HG03159 (cell line): ENCODE measurements around the gene CCNQ.
A peak's percentile ranks its signal among the peaks of the same experiment; 100 is the strongest.

Experiments used
- ATAC-seq: cut with Tn5 transposase; IDR thresholded peaks from one replicate; pipeline ENCODE4 v1.9.1; 2021; ENCODE audit warnings: mild to moderate bottlenecking, moderate library complexity; ENCODE audit not compliant: unreplicated experiment

Gene CCNQ

DNA sequence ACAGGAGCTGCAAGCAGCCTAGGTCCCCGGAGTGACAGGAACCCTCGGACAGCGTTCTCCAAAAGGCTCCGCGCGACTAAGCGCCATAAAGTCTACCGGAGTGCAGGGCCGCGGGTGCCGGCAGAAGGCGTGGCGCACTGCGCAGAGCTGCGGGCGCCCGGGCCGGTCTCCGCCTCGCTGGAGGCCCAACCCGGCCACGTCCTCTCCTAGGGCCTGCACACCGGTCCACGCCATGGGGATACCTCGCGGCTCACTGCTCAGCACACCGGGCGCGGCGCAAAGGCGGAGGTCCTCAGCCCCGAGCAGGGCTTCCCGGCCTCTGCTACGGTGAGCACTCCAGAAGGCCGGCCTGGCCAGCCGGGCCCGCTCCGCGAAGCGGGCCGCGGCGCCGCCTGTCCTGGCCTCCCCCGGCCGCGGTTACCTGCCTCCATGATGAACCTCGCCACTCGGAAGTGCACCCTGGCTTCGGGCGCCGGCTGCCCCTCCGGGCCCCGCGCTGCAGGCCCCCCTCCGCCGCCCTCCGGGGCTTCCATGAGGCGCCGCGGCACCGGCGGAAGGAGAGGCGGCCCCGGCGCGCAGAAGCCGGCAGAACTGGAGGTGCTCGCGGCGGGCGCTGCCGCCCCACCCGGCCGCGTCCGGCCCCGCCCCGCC lies at the start of gene CCNQ:
TSS of gene CCNQ (minus strand) at position 599 of the 651 bp plus-strand sequence. CDS start at position 533, 66 bp downstream.
- peak; percentile 42 for ATAC-seq

DNA sequence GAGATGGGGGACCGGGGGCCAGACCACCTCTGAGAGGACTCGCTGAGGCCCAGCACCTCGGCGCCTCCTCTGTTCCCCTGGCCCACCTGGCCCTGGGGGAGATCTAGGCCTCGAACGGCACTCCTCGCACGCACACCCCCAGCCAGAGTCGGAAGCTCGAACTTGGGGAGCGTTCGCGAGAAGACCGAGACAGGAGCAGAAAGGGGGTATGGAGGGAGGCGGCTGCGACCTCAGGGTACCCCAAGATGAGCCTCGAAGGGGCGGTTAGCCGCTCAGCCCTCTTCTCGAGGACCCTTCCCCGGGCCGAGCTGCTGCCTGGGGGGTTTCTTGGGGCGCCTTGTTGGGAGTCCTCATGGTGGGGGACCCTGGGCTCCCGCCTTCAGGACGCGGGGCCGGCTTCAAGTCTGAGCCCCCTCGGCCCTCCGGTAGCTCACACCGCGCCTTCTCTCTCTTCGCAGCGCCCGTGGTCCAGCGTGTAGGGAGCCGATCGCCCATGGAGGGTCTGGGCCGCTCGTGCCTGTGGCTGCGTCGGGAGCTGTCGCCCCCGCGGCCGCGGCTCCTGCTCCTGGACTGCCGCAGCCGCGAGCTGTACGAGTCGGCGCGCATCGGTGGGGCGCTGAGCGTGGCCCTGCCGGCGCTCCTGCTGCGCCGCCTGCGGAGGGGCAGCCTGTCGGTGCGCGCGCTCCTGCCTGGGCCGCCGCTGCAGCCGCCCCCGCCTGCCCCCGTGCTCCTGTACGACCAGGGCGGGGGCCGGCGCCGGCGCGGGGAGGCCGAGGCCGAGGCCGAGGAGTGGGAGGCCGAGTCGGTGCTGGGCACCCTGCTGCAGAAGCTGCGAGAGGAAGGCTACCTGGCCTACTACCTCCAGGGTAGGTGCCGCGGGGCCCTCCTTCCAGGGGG lies 48.8 kb upstream of the CCNQ start:
- ATAC-seq, result no peak

DNA sequence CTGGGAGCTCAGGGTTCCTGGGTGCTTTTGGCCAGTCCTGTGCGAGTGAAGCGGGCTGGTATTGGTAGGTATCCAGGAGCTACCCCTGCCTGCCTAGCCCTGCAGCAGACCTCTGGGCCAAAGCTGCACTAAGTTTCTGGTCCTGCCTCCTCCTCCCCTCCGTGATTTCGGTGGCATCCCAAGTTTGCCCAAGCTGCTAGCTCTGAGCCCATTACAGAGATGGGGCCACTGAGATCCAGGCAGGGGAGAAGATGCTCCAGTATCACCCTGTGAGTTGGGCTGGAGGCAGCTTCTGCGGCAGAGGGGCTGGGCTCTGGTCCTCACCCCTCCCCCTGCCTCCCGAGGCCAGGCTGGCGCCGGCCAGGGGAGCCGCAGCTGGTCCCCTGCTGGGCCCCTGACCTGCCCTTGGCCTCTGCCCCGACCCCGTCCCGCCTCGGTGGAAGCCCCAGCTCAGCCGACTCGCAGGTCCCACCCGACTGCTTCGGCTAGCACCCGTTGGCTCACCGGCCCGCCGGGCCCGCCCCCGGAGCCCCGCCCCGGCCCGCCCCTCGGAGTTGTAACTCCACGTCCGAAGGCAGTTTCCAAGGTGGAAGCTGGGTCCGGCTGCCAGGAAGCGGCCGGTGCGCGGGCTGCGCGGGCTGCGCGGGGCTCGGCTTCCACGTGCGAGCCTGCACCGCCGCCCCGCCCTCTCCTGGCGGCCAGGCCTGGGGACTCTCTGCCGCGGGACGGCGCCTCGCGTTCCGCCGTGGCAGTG lies 47.9 kb upstream of the CCNQ start, which contains the start of gene DUSP9:
TSS of gene DUSP9 (plus strand) at position 584 of the 754 bp plus-strand sequence. CDS start 751 bp downstream, outside the sequence.
- no peak for ATAC-seq

DNA sequence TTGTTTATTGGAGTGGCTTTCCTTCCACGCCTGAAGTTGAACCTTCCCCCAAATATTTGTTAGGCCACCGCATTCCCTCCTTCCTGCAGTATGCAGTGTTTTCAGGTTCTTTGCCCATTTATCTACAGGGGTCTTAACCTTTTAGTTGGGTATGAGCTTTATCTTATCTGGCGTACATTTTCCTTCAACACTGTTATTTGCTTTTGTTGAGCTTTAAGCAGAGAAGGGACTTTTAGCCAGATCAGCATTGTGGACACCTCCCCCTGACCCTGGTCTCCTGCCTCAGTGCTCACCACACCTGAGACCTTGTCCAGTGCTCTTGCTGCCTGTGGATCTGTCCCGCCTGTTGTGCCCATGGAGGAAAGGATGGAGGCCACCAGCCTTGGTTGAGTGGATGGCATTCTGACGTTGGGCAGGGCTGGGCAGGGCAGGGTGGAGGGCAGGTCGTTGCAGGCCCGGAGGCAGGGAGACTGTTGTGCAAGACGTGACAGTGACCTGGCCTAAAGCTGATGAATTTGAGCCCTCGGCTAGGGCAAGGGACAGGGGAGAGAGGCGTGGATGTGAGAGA lies 47.1 kb upstream of the CCNQ start:
- ATAC-seq, result no peak

DNA sequence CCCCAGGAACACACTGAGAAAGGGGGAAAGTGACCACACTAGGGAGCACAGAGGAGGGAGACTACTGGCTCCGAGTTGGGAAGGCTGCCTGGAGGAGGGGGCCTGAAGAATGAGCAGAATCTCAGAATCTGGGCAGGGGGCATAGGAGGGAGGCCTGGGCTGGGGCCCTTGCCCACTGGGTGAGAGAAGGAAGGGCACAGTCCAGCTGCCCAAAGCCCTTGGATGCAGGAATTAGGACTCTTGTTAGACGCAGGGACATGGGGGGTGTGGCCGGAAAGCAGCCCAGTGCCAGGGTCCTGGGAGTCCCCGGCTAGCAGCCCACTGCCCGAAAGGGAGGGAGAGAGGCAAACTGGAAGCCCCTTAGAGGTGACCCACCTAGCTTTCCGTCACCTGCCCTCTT lies 46.2 kb upstream of the CCNQ start:
- ATAC-seq, result no peak

DNA sequence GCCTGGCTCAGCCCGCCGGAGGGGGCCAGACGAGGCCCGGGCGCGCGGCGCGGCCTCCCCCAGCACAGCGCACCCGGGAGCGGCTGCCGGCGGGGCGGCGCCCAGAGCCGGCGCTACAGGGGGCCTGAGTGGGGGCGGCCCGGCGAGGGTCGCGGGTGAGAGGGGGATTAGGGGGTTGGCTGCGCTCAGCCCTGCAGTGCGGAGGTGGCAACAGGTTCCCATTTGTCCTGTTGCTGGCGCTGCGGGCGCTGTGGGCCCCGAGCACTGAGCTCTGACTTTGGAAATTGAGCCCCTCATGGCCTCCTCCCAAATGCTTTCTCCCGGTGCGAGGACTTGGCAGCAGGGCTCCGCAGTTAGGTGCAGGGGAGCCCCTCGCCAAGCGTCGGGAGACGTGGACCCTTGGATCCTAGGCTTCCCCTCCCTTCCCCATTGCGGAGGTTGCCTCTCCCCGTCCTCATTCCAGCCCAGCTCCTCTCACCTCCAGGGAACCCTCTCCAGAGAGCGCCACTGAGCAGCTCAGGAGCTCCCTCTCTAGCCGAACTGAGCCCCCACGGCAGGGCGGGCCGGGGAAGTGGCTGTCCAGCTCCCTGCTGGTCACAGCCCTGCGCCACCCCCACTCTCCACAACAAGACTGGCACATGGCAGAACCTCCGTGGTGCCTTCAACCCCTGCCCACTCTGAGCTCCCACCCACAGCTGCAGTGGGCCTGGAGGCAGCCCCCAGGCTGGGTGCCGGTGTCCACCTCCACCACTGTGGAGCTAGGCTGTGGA lies 45.6 kb upstream of the CCNQ start:
- ATAC-seq, result no peak

DNA sequence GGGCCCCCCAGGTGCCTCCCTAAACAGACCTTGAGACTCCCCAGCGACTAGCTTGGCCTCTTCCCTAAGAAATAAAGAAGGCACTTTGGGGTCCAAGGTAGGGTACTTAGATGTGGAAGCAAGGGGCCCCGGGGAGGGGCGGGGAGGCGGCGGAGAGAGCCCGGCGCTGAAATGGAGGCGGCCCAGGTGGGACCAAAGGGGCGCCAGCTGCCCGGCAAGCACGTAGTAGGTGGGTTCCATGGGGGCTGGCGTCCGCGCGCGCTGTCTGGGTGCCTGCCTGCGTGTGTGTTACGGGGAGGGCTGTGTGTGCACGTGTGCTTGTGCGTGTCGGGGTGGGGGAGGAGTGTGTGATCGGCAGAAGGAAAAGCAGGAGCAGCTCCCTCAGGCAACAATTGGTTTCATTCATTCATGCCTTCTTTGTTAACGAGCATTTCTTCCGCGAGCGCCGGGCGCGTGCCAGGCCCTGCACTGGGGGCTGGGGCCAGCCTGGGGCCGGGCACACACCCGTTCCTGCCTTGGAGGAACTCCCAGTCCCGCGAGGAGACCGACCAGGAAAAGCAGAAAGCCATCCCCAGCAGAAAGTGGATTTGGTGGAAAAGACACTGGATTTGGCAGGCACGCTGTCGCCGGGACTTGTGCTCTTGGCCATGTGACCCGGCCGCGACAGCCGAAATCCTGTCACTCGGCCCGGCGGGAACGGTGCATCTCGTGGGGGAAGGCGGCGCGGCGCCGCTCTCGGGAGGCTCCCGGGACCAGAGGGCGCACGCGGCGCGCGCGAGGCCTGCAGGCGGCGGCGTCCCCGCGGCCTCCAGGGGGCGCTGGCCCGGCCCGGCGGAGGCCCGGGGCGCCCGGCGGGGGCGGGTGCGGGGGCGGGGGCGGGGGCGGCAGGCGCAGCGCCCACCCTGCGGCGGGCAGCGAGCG lies 44.8 kb upstream of the CCNQ start:
- no peak for ATAC-seq

DNA sequence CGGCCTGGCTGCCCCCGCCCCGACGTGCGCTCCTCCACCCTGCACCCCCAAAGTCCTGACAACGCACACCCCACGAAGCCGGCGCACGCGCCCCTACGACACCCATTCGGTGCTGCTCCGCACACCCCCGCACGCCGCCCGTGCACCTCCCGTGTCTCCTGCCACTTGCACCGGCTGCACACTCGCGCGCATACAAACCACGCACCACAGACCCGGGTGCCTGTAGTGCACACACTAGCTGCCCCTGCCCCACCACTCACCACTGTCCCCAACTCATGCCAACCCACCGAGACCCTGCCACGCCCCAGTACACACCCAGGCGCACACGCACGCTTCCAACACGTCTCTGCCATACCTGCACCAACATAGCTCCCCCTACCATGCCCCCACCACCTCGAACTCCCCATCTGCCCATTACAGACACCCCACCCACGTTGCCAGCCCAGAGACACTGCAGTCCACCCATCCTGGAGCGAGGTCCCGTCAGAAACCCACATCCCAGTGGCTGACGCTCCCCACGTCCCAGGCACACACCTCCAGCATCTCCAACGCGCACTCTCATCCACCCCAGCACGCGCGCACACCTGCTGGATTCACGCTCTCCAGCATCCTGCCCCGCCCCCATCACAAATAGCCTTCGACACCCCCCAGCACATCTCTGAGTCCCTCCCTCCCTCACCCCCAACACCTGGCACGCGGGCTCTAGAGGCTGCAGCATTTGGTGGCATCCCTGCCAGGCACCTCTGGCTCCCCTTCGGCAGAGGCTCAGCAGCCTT lies 43.9 kb upstream of the CCNQ start:
- no peak for ATAC-seq

DNA sequence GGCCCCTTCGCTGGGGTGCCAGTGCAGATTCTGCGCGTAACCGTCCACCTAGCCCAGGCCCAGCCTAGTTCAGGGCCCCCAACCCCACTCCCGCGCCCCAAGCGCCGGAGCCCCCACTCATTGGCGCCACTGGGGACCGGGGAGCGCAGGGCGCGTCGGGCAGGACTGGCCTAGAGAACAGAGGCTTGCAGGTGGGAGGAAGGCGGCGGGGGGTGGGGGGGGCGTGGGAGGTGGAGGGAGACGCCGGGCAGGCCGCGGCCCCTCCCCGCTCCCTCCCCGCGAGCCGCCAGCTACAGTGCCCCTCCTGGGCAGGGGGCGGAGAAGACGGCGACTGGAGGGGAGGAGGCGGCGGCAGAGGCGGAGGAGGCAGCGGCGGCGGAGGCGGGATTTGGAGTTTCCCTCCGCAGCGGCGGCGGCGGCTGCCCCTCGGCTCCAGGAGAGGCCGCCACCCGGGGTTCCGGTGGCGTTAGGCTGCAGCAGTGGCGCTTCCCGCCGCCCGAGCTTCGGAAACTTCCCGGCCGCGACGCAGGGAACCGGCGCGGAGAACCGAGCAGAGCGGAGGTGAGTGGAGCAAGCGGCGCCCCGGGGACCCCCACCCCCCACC lies 43.2 kb upstream of the CCNQ start:
- no peak for ATAC-seq

DNA sequence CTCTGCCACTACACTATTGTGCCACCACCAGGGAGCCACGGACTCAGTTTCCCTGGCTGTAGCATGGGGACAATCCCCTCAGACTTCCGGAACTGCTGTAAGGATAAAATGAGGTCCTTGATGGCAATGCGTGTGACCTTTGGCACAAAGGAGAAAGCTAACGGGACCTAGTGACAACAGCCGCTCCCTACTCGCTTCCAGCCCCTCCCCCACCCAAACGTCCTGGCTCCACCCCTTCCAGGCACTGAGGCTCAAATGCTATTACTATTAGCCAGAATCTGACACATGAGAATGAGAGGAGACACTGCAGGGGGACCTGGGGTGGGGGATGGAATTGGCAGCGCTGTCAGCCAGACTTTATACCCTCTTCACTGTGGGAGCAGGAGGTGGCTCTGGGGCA lies 42.7 kb upstream of the CCNQ start:
- ATAC-seq, result no peak

DNA sequence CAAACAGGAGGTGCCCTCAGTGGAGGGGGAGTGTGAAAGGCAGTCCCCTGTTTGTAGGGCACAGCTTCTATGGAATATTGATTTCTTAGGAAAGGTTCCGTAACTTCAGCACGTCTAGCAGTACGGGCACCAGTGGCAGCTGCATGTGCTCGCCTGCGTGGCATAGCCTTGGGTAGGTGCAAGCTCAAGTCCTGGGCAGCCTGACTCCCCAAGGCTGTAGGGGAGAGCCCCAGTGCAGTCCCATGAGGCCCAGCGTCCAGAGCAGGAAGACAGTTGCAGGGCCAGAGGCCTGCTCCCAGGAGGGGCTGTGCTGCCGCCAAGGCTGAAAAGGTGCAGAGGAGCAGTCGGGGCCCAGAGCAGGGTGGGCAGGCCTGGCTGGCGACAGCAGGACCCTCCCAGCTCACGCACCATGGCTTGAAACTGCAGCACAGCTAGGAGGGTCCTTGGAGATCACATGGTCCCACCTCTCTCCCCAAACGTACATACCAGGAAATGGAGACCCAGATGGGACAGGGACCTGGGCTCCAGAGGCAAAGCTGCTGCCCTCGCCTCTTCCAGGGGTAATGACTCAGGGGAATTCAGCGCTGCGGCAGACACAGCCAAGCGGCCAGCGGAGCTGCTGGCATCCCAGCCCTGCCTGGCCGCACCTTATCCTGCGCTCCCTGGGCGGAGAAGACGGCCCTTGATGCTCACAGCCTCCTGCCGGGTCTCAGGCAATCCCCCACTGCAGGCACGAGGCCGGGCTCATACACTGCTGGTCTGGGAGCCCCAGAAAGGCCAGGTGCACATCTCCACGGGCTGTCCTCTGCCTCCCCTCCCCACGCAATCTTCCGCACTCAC lies 42.0 kb upstream of the CCNQ start:
- no peak for ATAC-seq

DNA sequence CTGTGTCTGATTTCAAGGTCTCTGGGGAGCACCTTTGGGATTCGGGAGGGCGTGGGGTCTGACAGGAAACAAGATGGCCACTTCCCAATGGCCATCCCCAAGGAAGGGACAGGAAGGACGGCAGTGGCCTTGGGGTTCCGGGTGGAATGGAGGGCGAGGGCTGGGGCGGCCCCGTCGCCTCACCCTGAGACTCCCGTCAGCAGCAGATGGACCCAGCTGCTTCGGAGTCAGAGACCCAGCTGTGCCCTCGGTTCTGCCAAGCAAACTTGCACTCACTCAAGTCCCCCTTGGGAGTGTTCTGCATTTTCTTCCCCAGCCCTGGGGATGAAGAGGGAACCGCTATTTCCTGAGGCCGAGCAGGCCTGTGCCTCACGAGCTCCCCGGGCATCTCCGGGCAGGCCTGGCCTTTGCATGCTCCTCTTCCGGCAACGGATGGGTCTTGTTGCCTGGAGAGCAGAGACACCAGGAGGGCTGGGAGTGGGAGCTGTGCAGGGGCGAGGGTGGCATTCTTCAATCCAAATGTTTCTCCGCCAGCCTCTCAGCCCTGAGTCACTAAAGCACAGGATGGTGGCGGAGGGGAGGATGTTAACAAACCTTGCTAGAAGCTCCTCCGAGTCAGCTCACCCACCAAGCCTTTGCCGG lies 41.2 kb upstream of the CCNQ start:
- no peak for ATAC-seq

DNA sequence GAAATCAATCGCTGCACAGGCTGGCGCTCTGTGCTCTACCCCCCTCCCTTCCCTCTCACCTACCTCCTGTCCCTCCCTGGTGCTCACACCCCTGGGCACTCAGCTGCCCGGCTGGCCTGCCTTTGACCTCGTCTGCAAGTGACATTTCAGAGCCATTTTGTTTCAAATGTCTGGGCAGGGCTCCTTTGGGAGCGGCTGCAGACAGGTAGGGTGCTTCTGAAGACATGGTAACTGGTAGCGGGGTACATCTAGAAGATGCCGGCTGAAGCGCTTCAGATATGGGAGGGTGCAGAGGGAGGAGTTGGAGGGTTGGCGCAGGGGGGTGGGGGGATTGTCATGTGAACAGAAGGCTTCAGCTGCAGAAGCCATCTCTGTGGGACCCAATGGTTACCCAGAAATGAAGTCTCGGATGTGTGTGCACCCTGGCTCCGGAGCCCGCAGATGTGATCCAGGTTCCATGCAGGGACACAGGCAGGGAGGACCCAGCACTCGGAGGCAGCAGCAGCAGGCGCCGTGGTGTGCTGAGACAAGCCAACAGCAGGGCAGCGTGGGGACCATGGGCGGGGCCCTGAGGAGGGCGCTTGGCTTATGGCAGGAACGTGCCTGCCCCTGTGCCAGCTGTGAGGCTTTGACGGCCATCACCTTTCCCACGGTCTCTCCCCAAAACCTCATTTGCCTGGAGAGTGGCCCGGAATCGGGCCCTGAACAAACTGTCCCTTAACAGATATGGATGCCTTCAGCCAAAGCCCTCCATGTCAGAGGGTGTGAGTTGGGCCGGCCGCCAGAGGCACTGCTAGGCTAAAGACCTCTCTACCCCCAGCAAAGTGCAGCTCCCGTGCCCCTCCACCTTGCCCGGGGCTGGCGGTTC lies 40.5 kb upstream of the CCNQ start:
- ATAC-seq, result no peak

DNA sequence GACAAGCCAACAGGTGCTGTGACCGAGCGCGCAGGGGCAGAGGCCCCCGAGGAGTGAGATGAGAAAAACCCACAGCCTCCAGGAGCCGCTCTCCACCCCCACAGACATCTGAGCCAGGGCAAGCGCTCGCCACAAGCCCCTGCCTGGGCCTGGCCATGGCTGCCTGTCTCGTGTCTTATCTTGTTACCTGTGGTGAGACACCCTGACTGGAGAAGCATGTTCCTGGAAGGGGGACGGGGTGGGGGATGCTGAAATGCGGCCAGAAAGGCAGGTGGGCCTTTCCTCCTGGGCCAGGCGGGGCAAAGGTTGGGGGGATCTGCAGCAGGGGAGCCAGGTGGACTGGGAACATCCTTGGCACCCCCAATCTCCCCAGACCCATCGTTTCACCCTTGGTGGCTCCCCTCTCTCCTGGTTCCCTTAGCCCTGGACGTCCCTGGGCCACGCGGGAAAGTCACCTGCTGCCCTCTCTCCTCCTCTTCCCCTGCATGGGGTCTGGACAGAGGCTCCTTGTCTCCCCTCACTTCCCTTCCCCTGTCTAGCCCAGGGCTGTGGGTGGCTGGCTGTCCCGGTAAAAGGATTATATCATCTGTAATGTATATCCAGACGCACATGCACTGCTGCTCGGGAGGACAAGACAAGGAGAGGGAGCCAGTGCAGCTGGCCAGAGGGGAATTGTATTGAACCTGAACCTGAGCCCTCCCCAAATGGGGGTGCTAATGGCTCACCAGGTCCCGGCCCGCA lies 39.7 kb upstream of the CCNQ start:
- no peak for ATAC-seq

DNA sequence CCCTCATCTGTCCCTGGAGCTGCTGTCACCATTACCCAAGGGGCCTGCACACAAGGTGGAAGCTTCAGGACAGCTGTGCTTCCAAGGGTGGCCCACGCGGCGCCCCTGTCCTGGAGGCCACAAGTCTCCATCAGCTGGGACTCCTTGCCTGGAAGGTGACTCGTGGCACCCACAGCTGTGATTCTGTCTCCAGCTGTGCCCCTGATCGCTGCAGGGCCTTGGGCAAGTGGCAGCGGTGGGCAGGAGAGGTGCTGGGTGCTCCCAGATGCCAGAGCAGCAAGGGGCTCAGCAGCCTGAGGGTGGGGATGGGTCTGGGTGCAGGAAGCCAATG lies 39.1 kb upstream of the CCNQ start:
- ATAC-seq, result no peak
